Measurements from ENCODE around the gene BBS4.

- TF ChIP-seq CTCF (IDR thresholded peaks at IDR 0.05) (no peak), POLR2A (IDR thresholded peaks at IDR 0.05) (no peak)
These were observed 74.7 kb downstream of the BBS4 start for GRCh38 chr15:72760590-72761260.
